Adipose tissue (tissue), 3 donors: ENCODE results near the gene KIRREL3. TPM values are rescaled to one million over a fixed set of nuclear protein-coding genes. Genes with fewer than 3 reads are reported as not detected.

ENCODE experiments used
- H3K27ac ChIP-seq: one replicate; pipeline ENCODE4 v1.5.1; 2013; ENCODE audit warnings: low read depth, low read length
- WGBS, 3 donors: extraction: QIAGEN DNeasy Blood & Tissue Kit; methylation state at CpG; one replicate each; pipeline ENCODE4 v1.1.7; 2013; 5-methylcytosine and 5-hydroxymethylcytosine counted together
- polyA plus RNA-seq, 3 donors: library from polyadenylated mRNA; stranded (reverse); fragments of 200-250 nt; gene quantifications; one replicate each; pipeline ENCODE4 v1.2.3, GENCODE V29; 2013
- donor health status: healthy with polysubstance abuse.
- donor health status: Bipolar disorder and iron deficiency.
- donor health status: healthy.

Gene KIRREL3
- polyA plus RNA-seq, 3 donors, result 0.04 to 0.34 (median 0.13) TPM

DNA sequence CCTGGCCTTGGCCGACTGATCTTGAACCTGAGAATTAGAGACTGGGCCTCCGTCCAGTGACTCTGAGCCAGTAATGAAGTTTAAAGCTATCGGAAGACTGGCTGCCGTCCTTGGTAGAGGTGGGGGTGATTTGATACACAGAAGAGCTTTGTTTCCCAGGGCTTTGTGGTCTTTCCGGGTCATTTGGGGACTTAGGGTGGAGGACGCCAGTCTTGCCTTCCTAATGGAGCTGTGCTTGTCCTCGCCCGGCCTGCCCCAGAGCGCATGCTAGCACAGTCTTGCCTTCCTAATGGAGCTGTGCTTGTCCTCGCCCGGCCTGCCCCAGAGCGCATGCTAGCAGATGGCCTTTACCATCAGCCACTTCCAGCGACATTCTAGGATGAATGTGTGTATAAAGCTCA is 579.3 kb downstream of the KIRREL3 start:
- H3K27ac ChIP-seq, result no peak overlapping the region
- WGBS, 3 donors, result 68 to 72% (median 72%) methylated on average over 13 of the region's 13 CpGs

DNA sequence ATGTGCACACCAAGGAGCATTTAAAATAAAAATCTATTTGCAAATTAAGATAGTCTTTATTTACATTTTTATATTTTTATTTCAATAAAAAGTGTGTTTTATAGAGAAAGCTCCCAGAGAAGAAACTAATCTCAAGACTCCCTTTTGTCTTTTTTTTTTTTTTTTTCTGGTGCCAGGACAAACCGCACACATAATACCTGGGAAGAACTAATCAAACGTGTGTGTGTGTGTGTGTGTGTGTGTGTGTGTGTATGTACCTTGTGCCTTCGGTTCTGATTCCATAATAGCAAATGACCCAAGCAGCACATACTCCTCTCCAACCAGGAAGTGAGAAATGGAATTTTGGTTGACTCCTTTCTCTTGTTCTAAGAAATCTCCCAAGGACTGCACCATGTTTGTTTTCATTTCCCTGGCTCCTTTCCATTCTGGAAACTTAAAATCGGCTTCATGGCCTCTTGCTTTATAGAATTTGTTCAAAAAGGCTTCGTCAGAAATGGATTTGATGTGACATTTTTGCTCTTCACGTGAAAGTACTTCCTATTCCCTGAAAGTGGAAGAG is 579.8 kb downstream of the KIRREL3 start:
- H3K27ac ChIP-seq, result no peak overlapping the region
- 42 to 61% (median 47%) methylated on average over 6 of the region's 6 CpGs for WGBS, 3 donors

DNA sequence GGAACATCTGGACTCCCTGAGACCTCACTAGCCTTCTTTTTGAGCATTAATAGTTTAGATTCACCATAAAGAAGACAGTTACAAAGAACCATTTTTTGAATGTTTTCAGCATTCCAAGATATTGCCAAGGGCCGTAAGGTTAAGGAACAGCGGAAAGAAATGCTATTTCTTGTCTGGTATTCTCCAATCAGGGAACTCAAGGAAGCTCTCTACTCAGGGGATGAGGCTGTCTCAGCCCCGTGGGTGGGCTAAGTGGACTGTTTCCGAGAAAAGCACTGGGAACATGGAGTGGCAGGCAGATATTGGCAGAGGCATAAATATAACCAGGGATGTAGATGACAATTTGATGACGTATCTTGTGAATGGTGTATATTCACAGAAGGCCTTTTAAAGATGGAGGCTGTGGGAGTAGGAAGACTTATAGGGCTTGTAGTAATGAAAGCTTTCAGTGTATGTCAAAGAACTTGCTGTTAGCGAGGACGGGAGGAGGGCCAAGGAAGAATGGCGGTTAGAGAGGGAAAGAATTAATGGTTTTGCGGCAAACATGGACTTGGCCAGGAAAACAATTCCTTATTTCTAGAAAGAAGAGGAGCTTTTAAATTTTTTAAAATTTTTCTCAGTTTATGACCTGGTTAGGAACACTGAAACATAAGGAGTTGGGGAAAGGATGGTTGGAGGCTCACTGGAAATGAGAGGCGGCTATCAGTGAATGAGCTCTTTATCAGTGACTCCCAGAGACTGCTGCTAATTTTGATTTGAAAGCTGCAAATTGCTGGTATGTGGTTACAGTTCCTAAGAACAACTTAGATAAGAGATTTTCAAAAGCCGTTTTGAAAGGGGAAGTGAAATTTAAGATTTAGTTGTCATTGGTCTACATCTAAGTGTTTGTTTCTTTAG is 580.5 kb downstream of the KIRREL3 start:
- WGBS, 3 donors, result 39 to 78% (median 51%) methylated on average over 11 of the region's 11 CpGs
- H3K27ac ChIP-seq, result no peak overlapping the region

DNA sequence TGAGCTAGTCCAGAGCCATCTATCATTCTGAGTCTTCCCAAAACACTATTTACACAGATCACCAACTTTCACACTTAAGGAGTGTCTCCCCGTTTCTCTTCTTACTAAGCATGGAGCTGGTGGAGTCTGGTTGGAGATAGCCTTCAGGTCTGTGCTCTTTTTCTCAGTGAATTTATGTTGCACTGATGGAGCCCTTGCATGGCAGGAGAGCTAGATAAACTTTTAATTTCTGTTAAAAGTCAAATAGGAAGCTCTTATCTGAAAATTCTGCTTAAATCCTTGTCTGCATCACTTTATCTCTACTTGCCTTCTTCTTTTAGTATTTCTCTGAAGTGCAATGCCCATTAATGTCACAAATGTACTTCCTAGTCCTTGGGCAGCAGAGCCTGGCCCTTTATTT is 581.7 kb downstream of the KIRREL3 start:
- no peak overlapping the region for H3K27ac ChIP-seq
- WGBS, 3 donors, result 0 to 52% (median 26%) methylated on average over 1 of the region's 1 CpG

DNA sequence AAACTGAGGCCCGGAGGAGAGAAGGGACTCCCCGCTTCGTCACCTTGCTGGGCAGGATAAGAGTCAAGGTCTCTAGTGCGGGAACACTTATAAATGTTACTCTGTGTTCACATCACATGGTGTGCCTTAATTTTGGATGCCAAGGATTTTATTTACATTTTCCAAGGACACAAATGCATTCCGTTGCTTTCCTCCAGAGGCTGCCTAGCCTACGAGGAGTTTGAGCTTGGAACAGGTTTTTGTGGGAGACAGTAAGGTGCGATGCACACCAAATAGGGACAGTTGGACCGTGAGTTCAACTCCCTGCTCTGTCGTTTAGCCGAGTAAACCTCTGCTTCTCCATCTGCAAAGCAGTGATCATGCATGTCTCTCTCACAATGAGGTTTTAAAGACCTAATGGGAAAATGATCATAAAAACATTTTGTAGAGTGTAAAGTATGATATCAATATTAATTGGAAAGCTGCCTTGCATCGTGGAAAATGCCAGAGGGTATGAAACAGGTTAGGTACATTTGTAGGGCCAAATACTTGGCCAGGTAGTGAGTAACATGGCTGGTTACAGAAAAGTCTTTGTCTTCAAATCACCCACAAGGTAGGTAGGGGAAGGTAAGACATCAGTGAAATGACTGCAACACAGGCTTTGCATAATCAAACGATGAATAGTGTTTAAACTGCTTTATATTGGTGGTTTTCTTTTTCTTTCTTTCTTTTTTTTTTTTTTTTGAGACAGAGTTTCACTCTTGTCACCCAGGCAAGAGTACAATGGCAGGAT is 583.3 kb downstream of the KIRREL3 start:
- WGBS, 3 donors, result 48 to 75% (median 75%) methylated on average over 12 of the region's 12 CpGs

DNA sequence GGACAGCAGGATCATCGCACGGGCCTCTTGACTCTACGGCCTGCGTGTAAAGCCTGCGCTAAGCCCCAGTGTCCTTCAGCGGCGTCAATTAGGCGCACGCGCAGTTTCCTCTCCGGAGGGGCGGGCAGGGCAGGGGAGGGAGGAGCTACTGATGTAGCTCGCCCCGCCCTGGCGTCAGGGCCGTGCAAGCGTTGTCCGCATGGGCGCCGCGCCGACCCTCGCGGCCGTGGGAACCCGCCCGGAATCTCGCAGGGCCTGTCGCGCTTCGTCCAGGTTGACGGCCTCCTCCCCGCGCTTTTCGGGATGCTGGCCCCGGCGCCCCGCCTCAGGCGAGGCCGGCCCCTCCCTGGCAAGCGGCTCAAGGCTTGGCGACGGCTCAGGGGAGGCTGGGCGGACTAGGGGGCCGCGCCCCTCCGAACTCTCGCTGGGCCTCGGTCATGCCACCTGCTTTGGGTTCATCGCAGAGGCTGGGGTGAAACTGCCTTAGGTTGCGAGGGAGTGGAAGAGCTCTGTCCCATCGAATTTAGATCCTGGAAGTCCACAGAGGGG is 584.0 kb downstream of the KIRREL3 start:
- H3K27ac ChIP-seq, result no peak overlapping the region
- 3 to 4% (median 4%) methylated on average over 49 to 52 of the region's 52 CpGs for WGBS, 3 donors

More for the DNA sequence above, 583.3 kb downstream of the KIRREL3 start:
- H3K27ac ChIP-seq, result no peak overlapping the region

DNA sequence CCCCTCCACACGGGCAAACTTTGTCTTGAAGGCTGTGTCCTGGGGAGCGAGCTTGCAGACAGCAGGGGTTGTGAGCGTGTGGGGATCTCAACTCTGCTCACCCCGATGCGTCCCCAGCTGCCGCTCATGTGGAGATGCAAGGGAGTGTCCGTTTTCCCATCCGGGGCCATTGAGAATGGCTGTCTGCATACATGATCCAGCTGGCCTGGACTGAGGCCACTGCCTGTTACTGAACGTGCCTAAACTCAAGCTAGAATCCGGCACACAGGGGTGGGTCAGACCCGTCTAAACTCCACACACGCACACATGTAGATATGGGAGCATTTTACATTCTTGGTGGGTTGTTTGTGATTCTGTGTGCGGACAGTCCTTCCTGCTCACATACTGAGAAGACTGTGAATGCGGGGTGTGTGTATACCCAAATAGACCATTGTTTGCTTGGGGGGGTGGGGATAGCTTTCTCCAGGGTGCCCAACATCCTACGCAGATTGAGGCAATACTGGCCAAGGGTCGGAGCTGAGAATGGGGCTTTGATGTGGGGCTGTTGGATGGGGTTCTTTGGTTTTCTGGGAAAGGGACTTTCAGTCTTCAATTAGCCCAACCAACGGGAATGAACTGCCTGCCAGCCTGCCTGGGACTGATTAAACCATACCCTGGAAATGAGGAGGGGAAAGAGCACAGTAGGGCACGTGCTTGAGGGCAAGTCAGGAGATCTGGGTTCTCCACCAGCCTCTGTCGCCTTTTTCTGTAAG is 584.7 kb downstream of the KIRREL3 start:
- no peak overlapping the region for H3K27ac ChIP-seq
- WGBS, 3 donors, result 58 to 79% (median 62%) methylated on average over 19 of the region's 19 CpGs

DNA sequence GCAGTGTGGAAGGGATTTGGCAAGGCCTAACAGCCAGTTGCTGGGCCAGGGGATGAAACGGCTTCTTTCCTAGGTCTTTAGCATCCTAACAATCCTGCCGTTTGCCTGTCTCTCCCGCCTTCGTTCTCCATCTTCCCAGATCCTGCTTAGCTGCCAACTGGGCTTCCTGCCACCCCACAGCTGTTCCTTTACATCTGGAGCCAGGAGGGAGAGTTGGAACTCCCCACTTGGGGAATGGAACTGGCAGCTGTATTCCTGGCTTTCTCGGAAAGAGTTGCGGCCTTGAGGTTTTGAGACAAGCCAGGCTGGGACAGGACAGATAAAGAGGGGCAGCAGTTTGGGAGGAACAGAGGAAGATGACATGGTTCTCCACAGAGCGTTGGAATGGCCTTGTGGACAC is 585.4 kb downstream of the KIRREL3 start:
- H3K27ac ChIP-seq, result no peak overlapping the region
- 36 to 55% (median 44%) methylated on average over 7 of the region's 7 CpGs for WGBS, 3 donors

DNA sequence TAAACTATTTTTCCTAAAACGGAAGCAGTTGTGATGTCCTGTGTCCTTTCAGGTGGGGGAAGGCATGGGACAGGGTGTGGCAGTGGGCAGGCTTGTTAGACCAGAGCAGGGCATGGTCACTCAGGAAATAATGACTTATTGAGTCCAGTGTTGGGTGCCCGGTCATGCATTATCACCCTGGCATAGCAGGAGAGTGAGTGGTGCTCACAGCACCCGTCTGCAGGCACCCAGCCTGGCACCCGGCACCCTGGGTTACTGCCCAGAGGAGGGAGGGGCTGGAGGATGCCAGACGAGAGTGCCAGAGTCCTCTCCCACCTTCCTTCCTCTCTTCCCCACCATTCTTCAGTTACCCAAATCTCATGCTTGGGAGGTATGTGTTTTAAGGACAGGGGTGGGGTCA is 586.0 kb downstream of the KIRREL3 start:
- no peak overlapping the region for H3K27ac ChIP-seq
- 54 to 86% (median 56%) methylated on average over 5 of the region's 5 CpGs for WGBS, 3 donors

DNA sequence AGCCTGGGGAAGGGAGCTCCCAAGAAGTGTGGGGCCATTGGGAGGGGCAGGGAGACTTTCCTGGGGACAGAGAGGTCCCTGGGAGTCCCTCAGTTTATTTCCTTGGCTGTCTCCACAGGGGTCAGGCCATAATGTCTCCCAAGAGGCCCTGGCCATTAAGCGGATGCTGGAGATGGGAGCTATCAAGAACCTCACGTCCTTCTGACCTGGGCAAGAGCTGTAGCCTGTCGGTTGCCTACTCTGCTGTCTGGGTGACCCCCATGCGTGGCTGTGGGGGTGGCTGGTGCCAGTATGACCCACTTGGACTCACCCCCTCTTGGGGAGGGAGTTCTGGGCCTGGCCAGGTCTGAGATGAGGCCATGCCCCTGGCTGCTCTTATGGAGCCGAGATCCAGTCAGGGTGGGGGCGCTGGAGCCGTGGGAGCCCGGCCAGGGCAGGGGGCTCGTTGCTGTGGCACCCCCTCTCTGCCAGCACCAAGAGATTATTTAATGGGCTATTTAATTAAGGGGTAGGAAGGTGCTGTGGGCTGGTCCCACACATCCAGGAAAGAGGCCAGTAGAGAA is 586.6 kb downstream of the KIRREL3 start:
- H3K27ac ChIP-seq, result no peak overlapping the region
- 76 to 88% (median 81%) methylated on average over 9 of the region's 9 CpGs for WGBS, 3 donors

DNA sequence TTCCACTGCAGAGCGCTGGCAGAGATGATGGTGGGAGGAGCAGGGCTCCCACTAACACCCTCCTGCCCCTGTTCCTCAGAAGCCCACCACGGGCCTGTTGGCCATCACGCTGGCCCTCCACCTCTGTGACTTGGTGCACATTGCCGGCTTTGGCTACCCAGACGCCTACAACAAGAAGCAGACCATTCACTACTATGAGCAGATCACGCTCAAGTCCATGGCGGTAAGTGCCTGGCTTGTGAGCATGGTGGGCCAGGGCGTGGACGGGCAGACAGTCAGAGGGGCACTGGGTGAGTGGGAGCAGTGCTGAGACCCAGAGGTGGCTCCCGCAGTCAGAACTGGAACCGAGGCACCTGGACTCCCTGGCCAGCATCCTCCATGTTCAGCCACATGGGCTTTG is 587.1 kb downstream of the KIRREL3 start:
- 91 to 97% (median 95%) methylated on average over 11 of the region's 11 CpGs for WGBS, 3 donors

DNA sequence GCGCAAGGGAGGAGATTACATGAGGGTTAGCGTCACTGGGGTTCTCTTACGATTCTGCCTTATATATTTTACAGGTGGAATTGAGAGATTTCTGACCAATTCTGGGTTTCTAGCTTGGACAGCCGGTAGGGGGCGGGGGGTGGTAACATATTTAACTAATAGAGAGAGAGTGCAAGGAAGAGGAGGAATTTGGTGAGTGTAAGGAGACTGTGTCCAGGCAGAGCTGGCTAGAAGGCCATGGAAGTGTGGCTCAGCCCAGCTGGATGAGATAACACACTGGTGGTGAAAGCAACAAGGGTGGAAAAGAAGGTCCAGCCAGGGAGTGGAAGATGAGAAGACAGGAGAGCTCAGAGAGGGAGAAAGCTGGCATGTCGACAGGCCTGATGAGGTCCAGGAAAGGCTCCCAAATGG is 588.6 kb downstream of the KIRREL3 start:
- 71 to 85% (median 76%) methylated on average over 6 of the region's 6 CpGs for WGBS, 3 donors
- H3K27ac ChIP-seq, result no peak overlapping the region

More for the DNA sequence above, 587.1 kb downstream of the KIRREL3 start:
- no peak overlapping the region for H3K27ac ChIP-seq

DNA sequence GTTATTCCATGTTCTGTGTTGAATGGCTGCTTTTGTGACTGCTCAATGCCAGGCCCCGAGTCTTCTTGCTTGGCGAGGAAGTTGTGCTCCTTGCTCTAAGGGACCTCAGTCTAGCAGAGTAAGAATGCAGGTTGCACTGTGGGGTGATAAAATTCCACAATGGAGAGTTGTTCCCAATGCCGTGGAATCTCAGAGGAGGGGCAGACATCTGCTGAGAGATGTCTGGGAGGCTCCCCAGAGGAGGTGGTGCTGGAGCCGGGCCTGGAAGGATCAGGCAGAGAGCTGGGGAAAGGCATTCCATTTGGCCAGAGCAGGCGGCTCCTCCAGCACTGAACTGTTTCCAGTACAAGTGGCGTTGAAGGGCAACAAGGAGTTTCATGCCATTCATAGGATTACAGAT is 589.9 kb downstream of the KIRREL3 start:
- no peak overlapping the region for H3K27ac ChIP-seq
- 54 to 70% (median 62%) methylated on average over 6 of the region's 6 CpGs for WGBS, 3 donors

DNA sequence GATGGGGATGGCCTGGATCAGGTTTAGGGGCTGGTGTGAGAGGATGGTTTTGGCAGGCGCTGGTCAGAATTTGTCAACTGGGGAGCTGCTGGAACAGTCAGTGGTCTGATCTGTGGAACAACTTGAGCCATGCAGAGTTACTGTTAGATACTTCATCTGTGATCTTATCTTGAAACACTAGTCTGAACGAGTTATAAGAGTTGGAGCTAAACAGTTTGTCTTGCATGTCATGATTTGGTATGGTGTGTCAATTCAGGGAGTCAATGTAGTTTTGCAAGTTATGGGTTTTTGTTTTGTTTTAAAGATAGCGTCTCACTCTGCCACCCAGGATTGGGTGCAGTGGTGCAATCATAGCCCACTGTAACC is 591.0 kb downstream of the KIRREL3 start:
- 71 to 74% (median 74%) methylated on average over 3 of the region's 3 CpGs for WGBS, 3 donors
- no peak overlapping the region for H3K27ac ChIP-seq

DNA sequence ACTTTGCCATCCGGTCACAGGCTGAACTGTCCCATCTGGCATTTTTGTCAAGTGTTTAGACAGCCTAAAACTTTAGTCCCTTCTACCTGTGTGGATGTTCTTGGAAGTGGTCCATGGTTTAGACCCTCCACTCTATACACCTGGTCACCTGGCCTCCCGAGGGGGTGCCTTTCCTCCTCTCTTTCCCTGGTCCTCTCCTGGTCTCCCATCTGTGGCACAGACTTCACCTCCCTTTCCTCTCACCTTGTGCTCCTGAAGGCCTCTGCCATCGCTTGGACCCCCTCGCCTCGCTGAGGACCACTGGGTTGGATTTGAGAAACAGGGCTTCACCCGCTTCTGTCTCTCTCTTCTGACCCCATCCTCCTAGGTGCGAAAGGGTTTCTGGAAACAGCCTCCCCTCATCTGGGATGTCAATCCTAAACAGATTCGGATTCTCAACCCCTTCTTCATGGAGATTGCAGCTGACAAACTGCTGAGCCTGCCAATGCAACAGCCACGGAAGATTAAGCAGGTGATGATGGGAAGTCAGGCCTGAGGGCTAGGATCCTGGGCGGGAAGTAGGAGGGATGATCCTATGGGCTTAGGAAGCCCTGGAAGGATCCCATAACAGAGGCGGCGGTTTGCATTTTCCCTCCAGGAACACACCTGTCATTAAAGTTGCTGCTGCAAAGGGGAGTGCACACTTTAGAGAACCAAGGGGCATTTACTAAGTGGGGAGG is 591.5 kb downstream of the KIRREL3 start:
- H3K27ac ChIP-seq, result no peak overlapping the region
- 90 to 96% (median 94%) methylated on average over 12 of the region's 12 CpGs for WGBS, 3 donors

DNA sequence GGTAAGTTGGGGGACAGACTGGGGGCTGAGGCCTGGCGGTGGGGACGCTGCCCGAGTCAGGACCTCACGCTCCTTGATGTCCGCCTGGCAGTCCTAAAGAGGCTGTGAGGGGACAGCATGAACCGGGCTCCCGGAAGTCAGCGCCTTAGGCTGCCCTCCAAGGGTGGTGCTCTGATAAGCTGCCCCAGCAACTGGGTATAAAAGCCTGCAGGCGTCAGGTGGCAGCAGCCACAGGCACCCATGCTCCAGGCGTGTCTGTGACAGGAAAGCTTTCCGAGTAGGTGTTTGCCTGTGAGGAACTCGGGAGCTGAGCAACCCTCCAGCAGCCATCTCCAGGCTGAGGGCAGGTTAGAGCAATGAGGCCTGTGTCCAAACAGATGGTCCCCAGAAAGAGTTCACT is 592.1 kb downstream of the KIRREL3 start:
- H3K27ac ChIP-seq, result no peak overlapping the region
- WGBS, 3 donors, result 85 to 92% (median 86%) methylated on average over 12 of the region's 12 CpGs

DNA sequence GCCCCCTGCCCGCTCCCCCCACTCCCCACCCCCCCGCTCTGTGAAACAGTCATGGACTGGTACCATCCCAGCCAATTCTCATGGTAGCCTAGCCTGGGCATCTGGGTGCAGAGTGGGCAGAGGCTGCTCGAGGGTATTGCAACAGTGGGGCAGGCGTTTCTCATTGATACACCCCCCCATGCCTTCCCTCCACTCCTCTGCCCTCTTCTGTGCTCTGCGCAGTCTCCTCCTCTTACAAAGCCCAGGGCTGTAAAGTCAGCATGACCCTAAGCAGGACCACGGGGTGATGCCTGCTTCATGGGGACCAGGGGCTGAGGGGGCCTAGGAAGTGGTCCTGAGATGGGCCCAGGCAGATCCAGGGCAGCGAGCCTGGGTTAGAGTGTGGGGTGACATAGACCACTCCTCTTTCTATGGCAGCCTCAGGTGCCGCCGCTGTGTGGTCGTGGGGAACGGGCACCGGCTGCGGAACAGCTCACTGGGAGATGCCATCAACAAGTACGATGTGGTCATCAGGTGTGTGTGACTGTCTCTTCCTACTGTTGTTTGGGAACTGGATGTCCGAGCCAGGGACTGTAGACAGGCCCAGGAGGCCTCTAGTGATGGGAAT is 592.8 kb downstream of the KIRREL3 start:
- no peak overlapping the region for H3K27ac ChIP-seq
- WGBS, 3 donors, result 88 to 95% (median 92%) methylated on average over 15 of the region's 15 CpGs
